Measurements from ENCODE around the gene EIF1AD. TPM values are rescaled to one million over a fixed set of nuclear protein-coding genes. Genes with fewer than 3 reads are reported as not detected.

The EIF1AD gene
- total RNA-seq, 2 donors from 2014 or later: 33.6 to 37.3 TPM

DNA sequence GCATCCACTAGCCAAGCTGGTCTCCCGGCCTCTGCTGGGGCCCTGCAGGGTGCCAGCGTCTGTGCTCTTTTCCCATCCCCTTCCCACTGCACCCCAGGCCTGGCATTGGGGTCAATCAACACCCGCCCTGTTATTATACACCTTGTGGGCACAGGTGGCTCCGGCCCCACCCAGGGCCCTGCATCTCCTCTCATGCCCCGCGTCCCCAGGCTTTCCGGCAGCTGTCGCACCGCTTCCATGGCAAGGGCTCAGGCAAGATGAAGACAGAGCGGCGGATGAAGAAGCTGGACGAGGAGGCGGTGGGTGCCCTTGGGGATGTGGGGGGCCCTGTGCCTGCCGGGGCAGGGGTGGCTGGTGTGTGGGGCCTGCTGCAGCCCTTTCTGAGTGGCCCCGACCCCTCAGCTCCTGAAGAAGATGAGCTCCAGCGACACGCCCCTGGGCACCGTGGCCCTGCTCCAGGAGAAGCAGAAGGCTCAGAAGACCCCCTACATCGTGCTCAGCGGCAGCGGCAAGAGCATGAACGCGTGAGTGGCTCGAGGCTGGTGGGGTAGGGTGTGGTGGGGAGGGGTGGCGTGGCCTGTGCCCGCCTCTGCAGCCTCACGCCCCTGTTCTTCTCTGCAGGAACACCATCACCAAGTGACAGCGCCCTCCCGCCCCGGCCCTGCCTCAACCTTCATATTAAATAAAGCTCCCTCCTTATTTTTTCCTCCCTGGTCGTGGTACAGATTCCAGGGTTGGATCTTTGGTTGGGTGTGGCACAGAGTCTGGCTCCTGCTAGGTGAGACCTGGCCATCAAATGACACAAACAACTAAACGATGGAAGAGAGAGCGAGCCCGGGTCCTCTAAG lies 23.3 kb downstream of the EIF1AD start:
- Histone ChIP-seq H3K27me3 (replicated peaks; ENCODE audit: insufficient read depth) (no peaks in the 10 kb centered on the region), H3K4me3 (no peak overlapping the region), H3K4me1 (replicated peaks) (no peaks in the 10 kb centered on the region), H3K27ac (no peak overlapping the region), H3K36me3 (peaks cover 2 to 15% of the 10 kb centered on the region in 2 donors), H3K9me3 (no peaks in the 10 kb centered on the region)
- 88% methylated on average over 34 of the region's 34 CpGs for WGBS
- TF ChIP-seq POLR2A (IDR thresholded peaks at IDR 0.05) (no peak), POLR2AphosphoS5 (IDR thresholded peaks at IDR 0.05) (no peak)
- TF ChIP-seq, protein P1, sequence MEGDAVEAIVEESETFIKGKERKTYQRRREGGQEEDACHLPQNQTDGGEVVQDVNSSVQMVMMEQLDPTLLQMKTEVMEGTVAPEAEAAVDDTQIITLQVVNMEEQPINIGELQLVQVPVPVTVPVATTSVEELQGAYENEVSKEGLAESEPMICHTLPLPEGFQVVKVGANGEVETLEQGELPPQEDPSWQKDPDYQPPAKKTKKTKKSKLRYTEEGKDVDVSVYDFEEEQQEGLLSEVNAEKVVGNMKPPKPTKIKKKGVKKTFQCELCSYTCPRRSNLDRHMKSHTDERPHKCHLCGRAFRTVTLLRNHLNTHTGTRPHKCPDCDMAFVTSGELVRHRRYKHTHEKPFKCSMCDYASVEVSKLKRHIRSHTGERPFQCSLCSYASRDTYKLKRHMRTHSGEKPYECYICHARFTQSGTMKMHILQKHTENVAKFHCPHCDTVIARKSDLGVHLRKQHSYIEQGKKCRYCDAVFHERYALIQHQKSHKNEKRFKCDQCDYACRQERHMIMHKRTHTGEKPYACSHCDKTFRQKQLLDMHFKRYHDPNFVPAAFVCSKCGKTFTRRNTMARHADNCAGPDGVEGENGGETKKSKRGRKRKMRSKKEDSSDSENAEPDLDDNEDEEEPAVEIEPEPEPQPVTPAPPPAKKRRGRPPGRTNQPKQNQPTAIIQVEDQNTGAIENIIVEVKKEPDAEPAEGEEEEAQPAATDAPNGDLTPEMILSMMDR (IDR thresholded peaks at IDR 0.05): no peak
- DNase-seq (ENCODE audit: low spot score): no peak
- intact Hi-C loops (cut with DNase I): no loop called here

DNA sequence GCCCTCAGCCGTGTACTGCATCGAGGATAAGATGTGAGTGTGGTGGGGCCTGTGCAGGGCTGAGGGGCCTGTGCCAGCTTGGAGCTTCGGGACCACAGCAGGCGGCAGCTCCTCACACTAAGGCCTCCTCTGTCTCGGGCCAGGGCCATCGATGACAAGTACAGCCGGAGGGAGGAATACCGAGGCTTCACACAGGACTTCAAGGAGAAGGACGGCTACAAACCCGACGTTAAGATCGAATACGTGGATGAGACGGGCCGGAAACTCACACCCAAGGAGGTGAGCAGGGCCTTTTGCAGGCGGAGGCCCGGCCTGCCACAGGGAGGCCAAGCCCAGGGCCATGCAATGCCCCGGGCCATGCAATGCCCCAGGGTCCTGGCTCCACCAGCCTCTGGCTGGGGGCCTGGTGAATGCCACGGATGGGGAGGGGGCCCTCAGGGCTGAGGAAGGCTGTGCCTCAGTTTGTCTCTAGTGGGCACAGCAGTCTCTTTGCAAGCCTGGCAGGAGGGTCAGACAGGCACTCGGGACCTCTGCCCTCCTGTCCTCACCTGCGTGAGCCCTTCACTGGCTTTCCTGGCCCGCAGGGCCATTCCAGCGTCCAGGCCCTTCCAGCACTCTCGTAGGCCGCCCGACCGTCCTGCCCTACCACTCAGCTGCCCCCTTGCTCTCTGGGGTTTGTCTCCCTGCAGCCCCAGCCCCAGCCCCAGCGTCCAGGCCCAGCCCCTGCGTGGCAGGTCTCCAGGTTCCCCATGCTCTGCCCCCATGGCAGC lies 24.2 kb downstream of the EIF1AD start:
- H3K4me3 ChIP-seq: no peak overlapping the region
- intact Hi-C loops (cut with DNase I): no loop called here
- WGBS: 92% methylated on average over 27 of the region's 29 CpGs
- no peak overlapping the region for H3K27ac ChIP-seq
- TF ChIP-seq POLR2A (IDR thresholded peaks at IDR 0.05) (no peak), POLR2AphosphoS5 (IDR thresholded peaks at IDR 0.05) (no peak)
- TF ChIP-seq, protein P1 (IDR thresholded peaks at IDR 0.05): no peak
- no peaks in the 10 kb centered on the region for H3K4me1 ChIP-seq (replicated peaks)
- peaks cover 2 to 15% of the 10 kb centered on the region in 2 donors for H3K36me3 ChIP-seq
- no peaks in the 10 kb centered on the region for H3K9me3 ChIP-seq
- DNase-seq (ENCODE audit: low spot score): no peak
- H3K27me3 ChIP-seq (replicated peaks; ENCODE audit: insufficient read depth): no peaks in the 10 kb centered on the region

DNA sequence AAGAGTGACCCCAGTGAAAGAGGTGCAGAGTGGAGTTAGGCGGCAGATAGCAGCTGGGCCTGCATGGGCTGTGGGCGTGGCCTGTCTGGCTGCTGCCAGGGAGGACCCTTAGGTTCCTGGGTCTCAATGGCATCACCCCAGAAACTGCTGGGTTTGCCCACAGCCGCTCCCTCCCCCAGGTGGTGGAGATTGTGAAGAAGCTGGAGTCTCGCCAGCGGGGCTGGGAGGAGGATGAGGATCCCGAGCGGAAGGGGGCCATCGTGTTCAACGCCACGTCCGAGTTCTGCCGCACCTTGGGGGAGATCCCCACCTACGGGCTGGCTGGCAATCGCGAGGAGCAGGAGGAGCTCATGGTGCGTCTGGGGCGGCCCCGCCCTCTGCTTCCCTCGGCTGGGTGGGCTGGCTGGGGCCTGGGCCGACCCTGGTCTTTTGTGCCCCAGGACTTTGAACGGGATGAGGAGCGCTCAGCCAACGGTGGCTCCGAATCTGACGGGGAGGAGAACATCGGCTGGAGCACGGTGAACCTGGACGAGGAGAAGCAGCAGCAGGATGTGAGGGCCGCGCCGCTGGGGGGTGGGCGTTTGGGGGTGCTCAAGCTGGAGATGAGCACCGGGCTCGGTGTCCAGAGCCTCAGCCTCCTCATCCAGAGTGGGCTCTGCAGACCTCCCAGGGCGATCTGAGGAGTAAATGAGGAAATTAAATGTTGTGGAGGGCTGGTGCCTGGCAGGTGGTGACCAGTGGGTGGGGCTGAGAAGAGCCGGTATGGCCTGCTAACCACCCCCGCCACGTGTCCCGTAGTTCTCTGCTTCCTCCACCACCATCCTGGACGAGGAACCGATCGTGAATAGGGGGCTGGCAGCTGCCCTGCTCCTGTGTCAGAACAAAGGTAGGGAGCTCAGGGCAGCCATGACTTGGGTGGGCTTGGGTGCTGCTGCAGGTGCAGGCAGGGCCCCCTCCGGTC lies 25.5 kb downstream of the EIF1AD start:
- DNase-seq (ENCODE audit: low spot score): no peak
- H3K4me1 ChIP-seq (replicated peaks): no peaks in the 10 kb centered on the region
- no peaks in the 10 kb centered on the region for H3K9me3 ChIP-seq
- peaks cover 2 to 15% of the 10 kb centered on the region in 2 donors for H3K36me3 ChIP-seq
- TF ChIP-seq POLR2A (IDR thresholded peaks at IDR 0.05): no peak
- TF ChIP-seq, protein P1 (IDR thresholded peaks at IDR 0.05): no peak
- TF ChIP-seq POLR2AphosphoS5 (IDR thresholded peaks at IDR 0.05): no peak
- no peak overlapping the region for H3K27ac ChIP-seq
- no peaks in the 10 kb centered on the region for H3K27me3 ChIP-seq (replicated peaks; ENCODE audit: insufficient read depth)
- H3K4me3 ChIP-seq: no peak overlapping the region
- 77% methylated on average over 42 of the region's 43 CpGs for WGBS
- intact Hi-C loops (cut with DNase I): no loop called here

DNA sequence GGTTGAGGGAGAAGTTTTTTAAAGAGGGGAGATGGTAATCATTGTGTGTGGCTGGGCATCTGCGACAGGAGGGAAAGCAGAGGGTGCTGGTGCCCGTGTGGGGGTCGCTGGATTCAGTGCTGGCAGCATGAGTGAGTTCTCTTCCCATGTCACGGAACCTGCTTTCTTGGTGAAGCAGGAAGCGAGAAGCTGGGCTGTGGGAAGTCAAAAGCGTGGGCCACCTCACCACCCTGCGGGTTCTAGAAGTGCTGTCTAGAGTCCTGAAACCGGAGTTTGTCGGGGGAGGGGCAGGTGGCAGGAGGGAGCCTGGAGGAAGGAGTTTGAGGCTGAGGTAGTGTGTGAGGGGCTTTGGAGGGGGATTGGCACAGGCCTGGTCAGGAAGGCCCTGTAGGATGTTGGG lies 26.2 kb downstream of the EIF1AD start:
- Histone ChIP-seq H3K9me3 (no peaks in the 10 kb centered on the region), H3K27ac (no peak overlapping the region), H3K4me3 (no peak overlapping the region), H3K4me1 (replicated peaks) (no peaks in the 10 kb centered on the region), H3K36me3 (peaks cover 2 to 15% of the 10 kb centered on the region in 2 donors), H3K27me3 (replicated peaks; ENCODE audit: insufficient read depth) (no peaks in the 10 kb centered on the region)
- no peak for TF ChIP-seq POLR2A (IDR thresholded peaks at IDR 0.05)
- 92% methylated on average over 9 of the region's 9 CpGs for WGBS
- intact Hi-C loops (cut with DNase I): no loop called here
- no peak for DNase-seq (ENCODE audit: low spot score)
